ENCODE data around the gene RAB1A.

DNA sequence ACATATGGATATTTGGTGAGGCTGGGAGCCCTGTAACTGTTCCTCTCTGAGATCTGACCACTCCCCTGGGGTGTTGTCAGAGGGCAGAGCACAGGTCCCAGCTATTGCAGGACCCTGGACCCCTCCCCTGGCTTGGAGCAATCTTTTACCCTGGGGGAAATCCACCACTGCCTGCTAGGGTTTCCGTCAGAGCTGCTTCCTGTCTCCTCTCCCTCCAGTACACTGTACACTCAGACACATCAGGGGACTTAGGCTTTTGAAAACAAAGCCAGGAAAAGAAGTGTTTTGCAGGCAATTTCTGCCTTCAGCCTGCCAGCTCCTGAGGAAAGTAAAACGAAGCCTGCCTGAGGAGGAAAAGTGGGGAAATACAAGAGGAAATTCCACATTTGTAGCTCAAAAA, 86.9 kb downstream of the RAB1A start:
- TF ChIP-seq, protein P1, sequence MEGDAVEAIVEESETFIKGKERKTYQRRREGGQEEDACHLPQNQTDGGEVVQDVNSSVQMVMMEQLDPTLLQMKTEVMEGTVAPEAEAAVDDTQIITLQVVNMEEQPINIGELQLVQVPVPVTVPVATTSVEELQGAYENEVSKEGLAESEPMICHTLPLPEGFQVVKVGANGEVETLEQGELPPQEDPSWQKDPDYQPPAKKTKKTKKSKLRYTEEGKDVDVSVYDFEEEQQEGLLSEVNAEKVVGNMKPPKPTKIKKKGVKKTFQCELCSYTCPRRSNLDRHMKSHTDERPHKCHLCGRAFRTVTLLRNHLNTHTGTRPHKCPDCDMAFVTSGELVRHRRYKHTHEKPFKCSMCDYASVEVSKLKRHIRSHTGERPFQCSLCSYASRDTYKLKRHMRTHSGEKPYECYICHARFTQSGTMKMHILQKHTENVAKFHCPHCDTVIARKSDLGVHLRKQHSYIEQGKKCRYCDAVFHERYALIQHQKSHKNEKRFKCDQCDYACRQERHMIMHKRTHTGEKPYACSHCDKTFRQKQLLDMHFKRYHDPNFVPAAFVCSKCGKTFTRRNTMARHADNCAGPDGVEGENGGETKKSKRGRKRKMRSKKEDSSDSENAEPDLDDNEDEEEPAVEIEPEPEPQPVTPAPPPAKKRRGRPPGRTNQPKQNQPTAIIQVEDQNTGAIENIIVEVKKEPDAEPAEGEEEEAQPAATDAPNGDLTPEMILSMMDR (conservative IDR thresholded peaks at IDR 0.05; ENCODE audit: low read depth, low read length), result no peak
- no peak for TF ChIP-seq EZH2 (IDR thresholded peaks at IDR 0.05; ENCODE audit: borderline replicate concordance, low read depth, low read length, poor library complexity, severe bottlenecking)

All from A673 (cell line).